ENCODE measurements around the gene FAM227A. TPM values are rescaled to one million over a fixed set of nuclear protein-coding genes. Genes with fewer than 3 reads are reported as not detected.
"Not testable (repeated sequence)": the region's sequence is repeated elsewhere in the genome, so short reads cannot be mapped to it uniquely, and the experiment has no call there.

Gene FAM227A
- total RNA-seq, 1 donor from 2014 or later: 0.43 TPM

DNA sequence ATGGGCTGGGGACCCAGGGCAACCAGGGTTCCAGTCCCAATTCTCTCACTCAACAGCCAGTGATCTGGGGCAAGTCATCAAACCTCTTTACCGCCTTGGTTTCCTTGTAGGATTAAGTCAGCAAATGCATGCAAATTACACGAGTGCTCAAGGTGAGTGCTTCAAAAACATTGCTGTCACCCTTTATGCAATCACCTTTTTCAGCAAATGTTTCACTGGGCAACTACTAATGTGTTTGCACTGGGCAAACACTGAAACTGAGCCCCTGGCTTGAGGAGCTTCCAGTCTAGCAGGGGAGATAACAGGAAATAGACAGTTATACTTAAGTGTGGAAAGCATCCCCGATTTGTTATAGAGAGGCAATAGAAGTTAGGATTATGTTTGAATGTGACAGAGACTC is 48.5 kb downstream of the FAM227A start:
- H3K4me1 ChIP-seq: no peaks in the 10 kb centered on the region
- no peak for DNase-seq (ENCODE audit: low spot score in 2 of 2)
- no peaks in the 10 kb centered on the region for H3K36me3 ChIP-seq
- intact Hi-C loops (cut with DNase I): no loop called here
- no peaks in the 10 kb centered on the region for H3K27me3 ChIP-seq
- TF ChIP-seq, protein P1, sequence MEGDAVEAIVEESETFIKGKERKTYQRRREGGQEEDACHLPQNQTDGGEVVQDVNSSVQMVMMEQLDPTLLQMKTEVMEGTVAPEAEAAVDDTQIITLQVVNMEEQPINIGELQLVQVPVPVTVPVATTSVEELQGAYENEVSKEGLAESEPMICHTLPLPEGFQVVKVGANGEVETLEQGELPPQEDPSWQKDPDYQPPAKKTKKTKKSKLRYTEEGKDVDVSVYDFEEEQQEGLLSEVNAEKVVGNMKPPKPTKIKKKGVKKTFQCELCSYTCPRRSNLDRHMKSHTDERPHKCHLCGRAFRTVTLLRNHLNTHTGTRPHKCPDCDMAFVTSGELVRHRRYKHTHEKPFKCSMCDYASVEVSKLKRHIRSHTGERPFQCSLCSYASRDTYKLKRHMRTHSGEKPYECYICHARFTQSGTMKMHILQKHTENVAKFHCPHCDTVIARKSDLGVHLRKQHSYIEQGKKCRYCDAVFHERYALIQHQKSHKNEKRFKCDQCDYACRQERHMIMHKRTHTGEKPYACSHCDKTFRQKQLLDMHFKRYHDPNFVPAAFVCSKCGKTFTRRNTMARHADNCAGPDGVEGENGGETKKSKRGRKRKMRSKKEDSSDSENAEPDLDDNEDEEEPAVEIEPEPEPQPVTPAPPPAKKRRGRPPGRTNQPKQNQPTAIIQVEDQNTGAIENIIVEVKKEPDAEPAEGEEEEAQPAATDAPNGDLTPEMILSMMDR (IDR thresholded peaks at IDR 0.05): no peak
- H3K4me3 ChIP-seq: no peak overlapping the region
- H3K9me3 ChIP-seq: no peaks in the 10 kb centered on the region
- no peak overlapping the region for H3K27ac ChIP-seq

DNA sequence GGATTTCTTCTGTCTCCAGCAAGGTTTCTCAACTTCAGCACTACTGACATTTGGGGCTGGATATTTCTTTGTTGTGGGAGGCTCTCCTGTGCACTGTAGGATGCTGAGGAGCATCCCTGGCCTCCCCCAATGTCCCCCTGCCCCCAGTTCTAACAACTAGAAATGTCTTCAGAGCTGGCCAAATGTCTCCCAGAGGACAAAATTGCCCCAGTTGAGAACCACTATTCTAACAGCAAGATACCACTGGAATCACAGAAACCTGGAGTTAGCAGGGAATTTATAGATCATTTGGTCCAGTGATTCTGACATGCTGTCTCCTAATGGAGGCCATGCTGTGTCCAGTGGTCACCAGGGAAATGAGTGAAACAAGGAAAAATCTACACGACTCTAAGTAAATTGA is 54.0 kb downstream of the FAM227A start:
- intact Hi-C loops (cut with DNase I): no loop called here
- no peaks in the 10 kb centered on the region for H3K27me3 ChIP-seq
- TF ChIP-seq, protein P1 (IDR thresholded peaks at IDR 0.05): no peak
- no peaks in the 10 kb centered on the region for H3K9me3 ChIP-seq
- H3K27ac ChIP-seq: no peak overlapping the region
- no peak for DNase-seq (ENCODE audit: low spot score in 2 of 2)
- no peaks in the 10 kb centered on the region for H3K36me3 ChIP-seq
- H3K4me1 ChIP-seq: no peaks in the 10 kb centered on the region
- H3K4me3 ChIP-seq: no peak overlapping the region

DNA sequence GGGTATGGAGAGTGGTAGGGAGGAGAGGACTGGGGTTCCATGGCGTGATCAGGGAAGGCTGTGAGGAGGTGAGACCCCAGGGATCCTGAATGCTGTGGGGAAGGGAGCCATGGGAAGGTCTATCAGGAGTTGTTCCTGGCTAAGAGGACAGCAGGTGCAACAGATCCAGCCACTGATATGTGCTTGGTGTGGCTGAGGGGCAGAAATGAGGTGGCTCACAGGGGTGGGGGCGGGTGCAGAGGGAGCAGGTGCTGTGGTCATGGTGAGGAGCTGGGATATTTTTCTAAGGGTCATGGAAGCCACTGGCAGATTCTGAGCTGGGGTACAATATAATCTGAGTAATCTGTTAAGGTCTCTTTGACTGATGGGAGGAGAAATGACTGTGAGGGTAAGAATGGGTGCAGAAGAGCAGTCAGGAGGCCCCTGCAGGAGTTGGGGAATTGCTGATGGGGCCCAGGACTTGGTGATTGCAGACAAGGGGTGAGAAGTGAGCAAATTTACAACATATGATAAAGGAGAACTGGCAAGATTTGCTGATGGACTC is 54.9 kb downstream of the FAM227A start:
- Histone ChIP-seq H3K4me1 (no peaks in the 10 kb centered on the region), H3K4me3 (no peak overlapping the region), H3K27ac (no peak overlapping the region), H3K27me3 (no peaks in the 10 kb centered on the region), H3K36me3 (no peaks in the 10 kb centered on the region), H3K9me3 (no peaks in the 10 kb centered on the region)
- DNase-seq (ENCODE audit: low spot score in 2 of 2): no peak
- TF ChIP-seq, protein P1 (IDR thresholded peaks at IDR 0.05): no peak
- intact Hi-C loops (cut with DNase I): no loop called here

DNA sequence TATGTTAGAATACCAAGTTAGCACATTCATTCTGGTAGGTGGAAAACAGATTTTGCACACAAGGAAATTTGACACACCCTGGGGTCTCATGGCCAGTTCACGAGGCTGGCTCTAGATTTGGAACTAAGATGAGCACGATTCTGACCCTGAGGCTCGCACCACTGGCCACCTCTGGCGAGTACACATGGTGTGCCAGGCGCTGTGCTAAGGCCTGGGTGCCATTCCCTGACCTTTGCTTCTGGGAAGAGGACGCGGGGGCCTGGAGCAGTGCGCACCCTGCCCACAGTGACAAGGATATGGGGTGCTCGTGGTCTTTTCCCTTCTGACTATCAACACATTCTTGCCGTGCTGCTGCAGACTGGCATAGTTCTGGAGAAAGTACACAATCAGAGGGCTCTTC is 56.7 kb downstream of the FAM227A start:
- H3K36me3 ChIP-seq: no peaks in the 10 kb centered on the region
- no peaks in the 10 kb centered on the region for H3K9me3 ChIP-seq
- no peaks in the 10 kb centered on the region for H3K4me1 ChIP-seq
- H3K4me3 ChIP-seq: no peak overlapping the region
- no peak for DNase-seq (ENCODE audit: low spot score in 2 of 2)
- intact Hi-C loops (cut with DNase I): no loop called here
- TF ChIP-seq, protein P1 (IDR thresholded peaks at IDR 0.05): no peak
- no peak overlapping the region for H3K27ac ChIP-seq
- no peaks in the 10 kb centered on the region for H3K27me3 ChIP-seq

DNA sequence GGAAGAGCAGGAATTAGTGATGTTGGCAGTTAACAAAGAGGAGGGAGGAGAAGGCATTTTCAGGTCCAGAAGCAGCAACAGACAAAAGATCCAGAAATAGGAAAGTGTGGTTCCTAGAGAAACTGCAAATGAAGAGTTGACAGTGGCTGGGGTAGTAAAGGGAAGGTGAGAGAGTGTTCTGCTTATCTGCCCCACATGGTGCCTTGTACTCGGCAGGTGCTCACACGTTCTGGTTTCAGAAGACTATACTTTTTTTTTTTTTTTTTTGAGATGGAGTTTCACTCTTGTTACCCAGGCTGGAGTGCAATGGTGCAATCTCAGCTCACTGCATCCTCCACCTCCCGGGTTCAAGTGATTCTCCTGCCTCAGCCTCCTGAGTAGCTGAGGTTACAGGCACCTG is 73.3 kb downstream of the FAM227A start:
- intact Hi-C loops (cut with DNase I); H3K4me3 ChIP-seq; H3K4me1 ChIP-seq; H3K9me3 ChIP-seq; DNase-seq (ENCODE audit: low spot score in 2 of 2); H3K36me3 ChIP-seq; H3K27me3 ChIP-seq; H3K27ac ChIP-seq: not testable (repeated sequence)

DNA sequence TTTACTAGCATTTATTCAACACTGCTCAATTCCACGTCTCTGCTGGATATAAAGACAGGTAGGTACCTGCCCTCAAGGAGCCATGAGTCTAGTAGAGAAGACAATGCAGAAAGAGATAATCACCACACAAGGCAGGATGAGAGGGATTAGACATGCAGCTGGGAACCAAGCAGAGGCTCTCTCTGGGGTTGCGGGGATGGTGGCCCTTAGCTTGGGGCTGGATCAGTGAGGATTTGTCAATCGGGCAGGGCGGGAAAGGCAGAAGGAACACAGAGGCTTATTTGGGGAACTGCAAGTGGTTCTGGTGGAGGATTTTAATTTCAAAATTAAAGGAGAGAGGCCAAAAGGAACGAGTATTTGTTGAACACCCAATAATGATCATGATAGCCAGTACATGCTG is 77.7 kb downstream of the FAM227A start:
- no peak for DNase-seq (ENCODE audit: low spot score in 2 of 2)
- H3K9me3 ChIP-seq: no peaks in the 10 kb centered on the region
- H3K27me3 ChIP-seq: no peaks in the 10 kb centered on the region
- no peak overlapping the region for H3K4me3 ChIP-seq
- no peaks in the 10 kb centered on the region for H3K4me1 ChIP-seq
- H3K36me3 ChIP-seq: no peaks in the 10 kb centered on the region
- H3K27ac ChIP-seq: no peak overlapping the region
- intact Hi-C loops (cut with DNase I): no loop called here
- TF ChIP-seq, protein P1 (IDR thresholded peaks at IDR 0.05): no peak

All from ascending aorta (tissue), 2 donors.